Islet precursor cell (in vitro differentiated cells): ENCODE measurements around the gene TRUB1.

Source experiments
- DNase-seq: peaks from one replicate; pipeline ENCODE4 v3.0.0-alpha.2; 2018

TRUB1 gene

DNA sequence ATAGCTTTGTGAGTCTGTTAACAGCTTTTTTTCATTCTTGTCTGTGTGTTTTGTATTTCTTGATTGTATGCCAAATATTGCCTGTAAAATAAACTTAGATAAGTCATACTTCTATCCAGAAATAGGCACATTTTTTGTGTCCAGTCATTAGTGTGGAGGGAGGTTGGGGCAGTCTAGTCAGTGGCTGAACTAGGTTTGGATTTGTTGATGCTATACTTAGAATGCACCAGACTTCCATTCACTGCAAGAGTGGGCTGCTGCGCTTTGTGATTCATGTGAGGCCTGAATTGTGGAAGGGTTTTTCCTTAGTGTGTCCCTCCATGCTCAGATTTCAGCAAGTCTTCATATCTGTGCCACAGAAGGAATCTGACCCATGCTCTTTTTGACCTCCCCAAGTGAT, 50.0 kb downstream of the TRUB1 start:
- no peak for DNase-seq

DNA sequence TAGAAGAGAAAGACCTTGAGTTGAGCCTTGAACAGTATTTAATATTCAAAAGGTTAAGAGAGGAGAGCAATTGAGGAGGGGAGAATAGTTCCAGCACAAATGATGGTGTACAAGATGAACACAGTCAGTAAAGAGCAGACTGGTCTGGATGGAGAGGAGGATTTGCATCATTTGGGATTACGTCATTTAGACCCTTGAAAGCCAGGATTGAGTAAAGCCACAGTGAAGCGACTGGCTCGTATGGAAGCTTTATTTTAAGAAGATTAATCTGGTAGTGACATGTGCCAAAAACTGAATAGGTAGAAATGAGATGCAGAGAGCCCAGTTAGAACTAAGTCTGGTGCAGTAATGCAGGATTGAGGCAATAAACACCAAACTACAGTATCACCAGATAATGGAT, 52.6 kb downstream of the TRUB1 start:
- DNase-seq, result no peak

GRCh38 chr10:114990991-114991390, 53.0 kb downstream of the TRUB1 start:
- no peak for DNase-seq

DNA sequence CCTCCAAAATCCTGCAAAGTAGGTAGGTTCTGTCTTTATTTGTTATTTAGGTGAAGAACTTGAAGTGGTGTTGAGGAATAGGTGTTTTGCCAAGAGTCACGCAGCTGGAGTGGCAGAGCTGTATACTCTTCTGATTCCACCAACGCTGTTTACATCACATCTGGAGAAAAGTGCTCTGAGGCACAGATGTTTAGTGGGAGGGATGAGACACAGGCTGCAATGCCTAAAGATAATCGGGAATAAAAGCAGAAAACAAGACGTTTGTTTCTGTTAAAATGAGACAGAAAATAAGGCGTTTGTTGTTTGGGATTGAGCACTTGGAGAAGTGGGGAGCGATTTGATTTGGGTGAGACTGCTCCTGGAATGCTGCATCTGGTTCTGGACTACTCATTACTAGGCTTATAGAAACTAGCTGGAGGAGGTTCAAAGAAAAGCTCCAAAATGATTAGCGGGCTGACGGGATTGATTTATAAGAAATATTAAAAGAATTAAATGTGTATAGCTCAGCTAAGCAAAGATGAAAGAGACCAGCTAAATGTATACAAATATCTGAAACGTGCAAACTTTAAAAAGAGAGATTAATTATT, 54.3 kb downstream of the TRUB1 start:
- no peak for DNase-seq

- no peak for DNase-seq
Observed at GRCh38 chr10:114995468-114996247, 57.7 kb downstream of the TRUB1 start.

DNA sequence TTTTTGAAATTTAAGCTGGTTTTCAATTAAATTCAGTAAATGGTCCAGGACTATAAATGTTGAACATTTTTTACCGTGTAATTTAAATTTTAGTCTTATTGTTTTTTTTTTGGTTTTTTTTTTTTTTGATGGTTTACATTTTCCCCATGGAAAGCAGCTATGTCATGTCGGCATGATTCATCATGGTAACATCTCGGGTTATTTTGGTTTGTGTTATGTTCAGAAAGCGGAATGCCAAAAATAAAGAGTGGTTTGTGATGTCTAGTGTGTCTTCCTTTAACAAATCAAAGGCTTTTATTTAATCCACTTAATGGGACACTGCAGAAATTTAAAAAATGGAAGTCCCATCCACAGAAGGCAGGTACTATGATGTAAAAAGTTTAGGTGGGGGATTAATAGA, 58.5 kb downstream of the TRUB1 start:
- DNase-seq, result no peak

DNA sequence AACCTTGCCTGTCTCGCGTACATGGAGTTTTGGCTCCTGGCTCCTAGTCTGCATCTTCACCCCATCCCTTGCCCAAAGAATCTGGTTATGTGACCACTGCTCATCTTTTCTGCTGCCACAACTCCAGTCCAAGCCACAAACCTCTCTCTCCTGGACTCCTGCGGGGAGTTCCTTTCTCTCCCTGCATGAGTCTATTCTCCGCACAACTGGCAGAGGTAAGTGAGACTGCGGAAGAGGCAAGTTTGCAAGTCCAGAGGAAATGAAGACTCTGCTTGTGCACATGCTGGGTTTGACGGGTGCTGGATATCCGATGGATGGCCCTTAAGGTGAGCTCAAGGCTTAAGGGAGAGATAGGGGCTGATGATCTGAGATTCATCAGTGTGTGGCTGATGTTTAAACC, 61.0 kb downstream of the TRUB1 start:
- DNase-seq, result no peak

GRCh38 chr10:115001506-115002381, 63.7 kb downstream of the TRUB1 start:
- DNase-seq, result no peak

DNA sequence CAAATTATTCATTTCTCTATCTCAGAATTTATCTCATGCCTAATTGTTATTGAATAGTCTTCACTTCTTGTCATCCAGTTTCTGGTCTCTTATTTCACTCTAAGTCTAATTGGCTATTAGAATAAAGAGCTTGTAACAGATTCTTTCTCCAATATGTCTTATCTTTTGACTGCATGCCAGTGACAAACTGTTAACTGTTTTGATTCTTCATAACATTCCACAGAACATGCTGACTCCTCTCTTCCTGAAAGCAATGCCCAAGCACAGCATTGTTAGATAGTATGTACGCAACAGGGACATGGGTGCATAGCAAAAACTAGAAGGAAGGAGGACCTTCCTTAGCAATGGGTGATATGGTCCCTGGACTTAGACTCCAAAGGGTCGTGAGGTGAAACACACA, 65.4 kb downstream of the TRUB1 start:
- no peak for DNase-seq

DNA sequence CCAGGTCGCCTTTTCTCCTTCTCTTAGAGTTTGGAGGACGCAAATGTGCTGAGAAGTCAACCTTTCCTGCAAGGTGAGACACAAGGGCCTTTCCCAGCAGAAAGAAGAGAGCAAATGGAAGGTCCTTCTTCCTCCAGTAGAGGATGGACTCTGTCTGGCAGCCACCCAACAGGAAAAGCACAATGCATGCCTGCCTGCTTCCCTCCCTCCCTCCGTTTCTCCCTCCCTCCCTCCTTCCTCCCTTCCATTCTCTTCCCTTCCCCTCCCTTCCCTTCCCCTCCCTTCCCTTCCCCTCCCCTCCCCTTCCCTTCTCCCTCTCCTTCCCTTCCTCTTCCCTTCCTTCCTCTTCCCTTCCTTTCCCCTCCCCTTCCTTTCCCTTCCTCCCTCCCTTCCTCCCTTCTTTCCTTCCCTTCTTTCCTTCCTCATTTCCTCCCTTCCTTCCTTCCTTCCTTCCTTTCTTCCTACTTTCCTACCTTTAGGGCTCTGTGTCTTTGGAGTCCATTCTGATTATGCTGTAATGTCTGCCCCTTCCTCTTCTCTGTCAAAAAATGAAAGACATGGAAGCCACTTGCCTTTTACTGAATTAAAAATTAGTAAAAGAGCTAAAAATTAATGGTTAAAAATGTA, 66.4 kb downstream of the TRUB1 start:
- no peak for DNase-seq

DNA sequence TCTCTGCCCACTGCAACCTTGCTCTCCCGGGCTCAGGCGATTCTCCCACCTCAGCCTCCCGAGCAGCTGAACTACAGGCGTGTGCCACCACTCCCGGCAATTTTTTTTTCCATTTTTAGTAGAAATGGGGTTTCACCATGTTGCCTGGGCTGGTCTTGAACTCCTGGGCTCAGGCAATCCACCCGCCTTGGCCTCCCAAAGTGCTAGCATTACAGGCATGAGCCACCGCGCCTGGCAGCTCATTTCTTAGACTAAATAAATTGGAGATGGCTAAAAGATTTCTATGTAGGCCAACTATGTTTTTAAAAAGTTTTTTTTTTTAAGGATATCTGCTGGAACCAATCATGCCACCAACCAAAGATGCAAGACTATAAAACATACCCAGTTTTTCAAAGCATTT, 67.8 kb downstream of the TRUB1 start:
- DNase-seq, result no peak

DNA sequence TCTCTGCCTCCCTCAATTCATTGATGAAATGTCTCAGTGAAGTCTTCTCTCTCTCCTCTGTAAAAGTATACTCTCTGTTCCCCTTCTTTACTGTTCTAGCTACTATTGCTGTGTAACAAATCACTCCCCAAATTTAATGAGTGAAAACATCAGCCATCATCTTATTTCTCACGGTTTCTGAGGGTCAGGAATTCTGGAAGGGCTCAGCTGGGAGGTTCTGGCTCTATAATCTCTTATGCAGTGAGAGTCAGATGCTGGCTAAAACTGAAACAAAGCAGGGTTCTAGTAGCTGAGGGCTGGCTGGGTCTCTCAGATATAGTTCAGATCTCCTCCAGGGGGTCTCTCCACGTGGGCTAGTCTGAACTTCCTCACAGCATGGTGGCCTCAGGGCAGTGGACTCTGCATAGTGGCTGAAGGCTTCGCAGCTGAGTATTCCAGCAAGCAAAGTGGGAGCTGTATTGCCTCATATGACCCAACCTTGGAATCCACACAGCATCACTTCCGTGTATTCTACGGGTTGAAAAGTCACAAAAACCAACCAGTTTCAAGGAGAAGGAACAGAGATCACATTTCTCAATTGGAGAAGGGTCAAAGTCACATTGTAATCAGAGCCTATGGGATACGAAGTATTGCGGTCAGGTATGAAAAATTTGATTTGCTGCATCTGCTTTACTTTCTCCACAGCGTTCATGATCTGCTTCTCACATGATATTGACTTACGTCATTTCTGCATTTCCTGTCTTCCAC, 80.4 kb downstream of the TRUB1 start:
- DNase-seq, result no peak

DNA sequence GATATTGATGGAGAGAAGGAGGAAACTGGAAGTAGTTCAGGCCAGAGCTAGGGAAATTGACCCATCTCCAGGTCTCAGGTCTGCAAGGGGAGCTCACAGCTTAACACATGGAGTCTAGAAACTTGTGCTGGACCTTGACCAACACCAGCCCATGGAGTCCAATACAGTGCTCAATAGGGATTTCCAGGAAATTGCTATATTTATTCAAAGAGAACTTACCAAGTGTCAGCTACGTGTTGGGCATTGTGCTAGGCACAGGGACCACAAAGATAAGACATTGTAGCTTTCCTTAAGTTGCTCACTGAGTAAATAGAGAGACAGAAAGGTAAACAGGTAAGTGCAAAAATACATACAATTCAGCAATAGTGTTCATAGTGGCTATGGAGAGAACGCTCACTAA, 82.5 kb downstream of the TRUB1 start:
- no peak for DNase-seq

GRCh38 chr10:115022733-115023132, 84.7 kb downstream of the TRUB1 start:
- no peak for DNase-seq

DNA sequence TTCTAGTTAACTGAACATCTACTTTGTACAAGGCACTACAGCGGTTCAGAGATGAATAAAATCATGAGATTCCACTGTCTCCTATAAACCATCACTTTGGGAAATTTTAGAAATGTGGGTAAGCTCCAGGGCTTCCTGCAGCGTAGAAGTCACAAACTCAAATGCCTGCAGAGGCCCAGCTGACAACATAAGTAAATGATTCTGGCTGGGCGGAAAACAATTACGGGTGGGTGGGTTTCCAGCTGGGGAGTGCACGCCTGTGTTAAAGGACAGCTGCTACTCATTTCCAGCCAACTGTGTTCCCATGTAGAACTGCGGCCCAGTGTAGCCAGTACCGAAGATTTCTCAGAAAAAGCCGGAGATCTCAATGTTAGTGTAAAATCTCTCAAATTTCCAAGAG, 85.7 kb downstream of the TRUB1 start:
- DNase-seq, result no peak

- no peak for DNase-seq
Observed at GRCh38 chr10:115024371-115024770, 86.4 kb downstream of the TRUB1 start.

GRCh38 chr10:115026056-115026745, 88.2 kb downstream of the TRUB1 start:
- no peak for DNase-seq

DNA sequence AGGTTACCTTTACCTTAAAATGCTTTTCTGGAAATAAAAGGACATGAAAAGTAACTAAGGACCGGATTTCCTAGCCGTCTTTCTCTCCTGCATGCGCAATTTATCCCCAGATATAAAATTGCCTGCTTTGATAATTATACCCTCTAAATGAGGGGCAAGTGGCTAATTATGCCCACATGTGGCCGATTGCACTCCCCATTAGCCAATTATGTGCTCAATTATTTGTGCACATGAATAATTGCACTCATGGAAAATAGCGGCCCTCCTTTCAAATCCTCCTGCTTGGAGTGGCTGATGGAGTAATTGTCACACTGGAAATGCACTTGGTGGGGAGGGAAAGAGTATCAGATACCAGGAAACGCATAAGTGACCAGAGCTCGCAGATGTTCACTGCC, 88.7 kb downstream of the TRUB1 start:
- DNase-seq, result no peak
